ENCODE results near the gene GRB2.
"Not testable (repeated sequence)": the region's sequence is repeated elsewhere in the genome, so short reads cannot be mapped to it uniquely, and the experiment has no call there.

The GRB2 gene

GRCh38 chr17:75405365-75406221, at the start of gene GRB2:
Gene GRB2, minus strand, starts transcription at chr17:75405678. Its CDS starts 12,050 bp downstream, at chr17:75393628.
- peak; percentile 97 for DNase-seq (ENCODE audit: low spot score)

GRCh38 chr17:75454672-75455071, 49.2 kb upstream of the GRB2 start:
- not testable (repeated sequence) for DNase-seq (ENCODE audit: low spot score)

- no peak for DNase-seq (ENCODE audit: low spot score)
Observed at GRCh38 chr17:75454193-75454592, 48.7 kb upstream of the GRB2 start.

- DNase-seq (ENCODE audit: low spot score): no peak
Observed at GRCh38 chr17:75450270-75450669, 44.8 kb upstream of the GRB2 start.

- DNase-seq (ENCODE audit: low spot score): no peak
Observed at GRCh38 chr17:75447951-75448856, 42.7 kb upstream of the GRB2 start.

GRCh38 chr17:75445896-75446295, 40.4 kb upstream of the GRB2 start:
- not testable (repeated sequence) for DNase-seq (ENCODE audit: low spot score)

- no peak for DNase-seq (ENCODE audit: low spot score)
Observed at GRCh38 chr17:75445296-75445695, 39.8 kb upstream of the GRB2 start.

GRCh38 chr17:75442168-75443103, 37.0 kb upstream of the GRB2 start:
- DNase-seq (ENCODE audit: low spot score): no peak

GRCh38 chr17:75440738-75441448, 35.4 kb upstream of the GRB2 start:
- DNase-seq (ENCODE audit: low spot score): no peak

GRCh38 chr17:75439287-75439686, 33.8 kb upstream of the GRB2 start:
- no peak for DNase-seq (ENCODE audit: low spot score)

- not testable (repeated sequence) for DNase-seq (ENCODE audit: low spot score)
Observed at GRCh38 chr17:75437404-75437803, 31.9 kb upstream of the GRB2 start.

- not testable (repeated sequence) for DNase-seq (ENCODE audit: low spot score)
Observed at GRCh38 chr17:75434433-75434832, 29.0 kb upstream of the GRB2 start.

GRCh38 chr17:75433218-75433783, 27.8 kb upstream of the GRB2 start:
- no peak for DNase-seq (ENCODE audit: low spot score)

GRCh38 chr17:75430159-75430974, 24.9 kb upstream of the GRB2 start:
- no peak for DNase-seq (ENCODE audit: low spot score)

- peak; percentile 76 for DNase-seq (ENCODE audit: low spot score)
Observed at GRCh38 chr17:75428543-75429469, 23.3 kb upstream of the GRB2 start.

GRCh38 chr17:75418531-75418930, 13.1 kb upstream of the GRB2 start:
- DNase-seq (ENCODE audit: low spot score): no peak

GRCh38 chr17:75417054-75417580, 11.6 kb upstream of the GRB2 start:
- DNase-seq (ENCODE audit: low spot score): no peak

- no peak for DNase-seq (ENCODE audit: low spot score)
Observed at GRCh38 chr17:75416006-75416405, 10.5 kb upstream of the GRB2 start.

All from putamen (tissue), 1 donor.